NK-92 treated with Interleukin-12 subunit alpha and Interleukin-12 subunit beta, amount 100 ng/mL, for 24 hours (cell line): ENCODE data around the gene SPOPL.

ENCODE experiments used
- DNase-seq: peaks from one replicate; lab custom pipeline; 2025; lab: John Stamatoyannopoulos, UW

The SPOPL gene

GRCh38 chr2:138601458-138602165 lies 100.0 kb downstream of the SPOPL start:
- DNase-seq = no peak

- no peak for DNase-seq
These were observed 100.5 kb downstream of the SPOPL start for GRCh38 chr2:138602166-138602460.

- no peak for DNase-seq
These were observed 106.2 kb downstream of the SPOPL start for GRCh38 chr2:138607746-138608145.

- no peak for DNase-seq
These were observed 107.9 kb downstream of the SPOPL start for GRCh38 chr2:138609446-138609845.

- no peak for DNase-seq
These were observed 108.8 kb downstream of the SPOPL start for GRCh38 chr2:138610201-138610953.

- DNase-seq = no peak
These were observed 113.7 kb downstream of the SPOPL start for GRCh38 chr2:138615257-138615656.

- no peak for DNase-seq
These were observed 115.5 kb downstream of the SPOPL start for GRCh38 chr2:138617026-138617425.

GRCh38 chr2:138618971-138619370 lies 117.4 kb downstream of the SPOPL start:
- DNase-seq = no peak

- DNase-seq = no peak
These were observed 118.9 kb downstream of the SPOPL start for GRCh38 chr2:138620431-138620830.

GRCh38 chr2:138621139-138621538 lies 119.6 kb downstream of the SPOPL start:
- no peak for DNase-seq

- DNase-seq = no peak
These were observed 121.0 kb downstream of the SPOPL start for GRCh38 chr2:138622613-138623012.
